WTC11 (cell line): ENCODE measurements around the gene RAD9A. TPM values are rescaled to one million over a fixed set of nuclear protein-coding genes. Genes with fewer than 3 reads are reported as not detected.

Experiments used
- ATAC-seq: fragments of 200-7000 bp; cut with Tn5 transposase; 2 replicates; pipeline ENCODE4 v1.10.0; 2021; ENCODE audit warnings: mild to moderate bottlenecking, moderate library complexity
- CTCF ChIA-PET: fragments of 300-600 bp; sonication (Branson Sonifier 250); formaldehyde crosslinking; loops from one replicate; lab custom pipeline; 2021; ENCODE audit warnings: antibody characterized with exemption; lab: Charles Lee
- POLR2A ChIA-PET: fragments of 350-600 bp; sonication (Branson Sonifier 250); formaldehyde crosslinking; loops from one replicate; lab custom pipeline; 2021; ENCODE audit warnings: antibody characterized with exemption; lab: Charles Lee
- DNase-seq: peaks from one replicate; pipeline ENCODE4 v3.0.0; 2021; ENCODE audit warnings: low spot score
- H3K27ac Mint-ChIP-seq: 2 replicates; pipeline ENCODE4 v1.8.0; 2021; ENCODE audit warnings: mixed read lengths
- H3K27me3 Mint-ChIP-seq: 2 replicates; pipeline ENCODE4 v1.8.0; 2021; ENCODE audit warnings: low read depth, mild to moderate bottlenecking, moderate library complexity, mixed read lengths
- H3K36me3 Mint-ChIP-seq: 2 replicates; pipeline ENCODE4 v1.8.0; 2021; ENCODE audit warnings: mixed read lengths
- H3K4me1 Mint-ChIP-seq: 2 replicates; pipeline ENCODE4 v1.8.0; 2022; ENCODE audit warnings: mixed read lengths
- H3K4me3 Mint-ChIP-seq: 2 replicates; pipeline ENCODE4 v1.8.0; 2021; ENCODE audit warnings: mild to moderate bottlenecking, moderate library complexity, mixed read lengths
- H3K9me3 Mint-ChIP-seq: 2 replicates; pipeline ENCODE4 v1.8.0; 2021; ENCODE audit warnings: mixed read lengths
- ATF1 ChIP-seq: sonication (generic); formaldehyde crosslinking; IDR thresholded peaks from 2 replicates; pipeline ENCODE4 v1.8.1; 2023; ENCODE audit warnings: mild to moderate bottlenecking, moderate library complexity, missing genetic modification reagents
- ATF2 ChIP-seq: sonication (generic); formaldehyde crosslinking; IDR thresholded peaks from 2 replicates; pipeline ENCODE4 v1.8.1; 2022; ENCODE audit warnings: low read depth, missing genetic modification reagents, borderline replicate concordance
- CTCF ChIP-seq: fragments of 200-600 bp; IDR thresholded peaks from 2 replicates; pipeline ENCODE4 v1.8.0; 2022; ENCODE audit warnings: antibody characterized with exemption
- ELF4 ChIP-seq: sonication (generic); formaldehyde crosslinking; IDR thresholded peaks from 2 replicates; pipeline ENCODE4 v1.8.1; 2022; ENCODE audit warnings: low read depth, mild to moderate bottlenecking, moderate library complexity, missing genetic modification reagents
- IRF2 ChIP-seq: sonication (generic); formaldehyde crosslinking; IDR thresholded peaks from 2 replicates; pipeline ENCODE4 v1.8.0; 2022; ENCODE audit warnings: low read depth, missing genetic modification reagents, borderline replicate concordance
- MLX ChIP-seq: sonication (generic); formaldehyde crosslinking; IDR thresholded peaks from 2 replicates; pipeline ENCODE4 v1.8.1; 2023; ENCODE audit warnings: mild to moderate bottlenecking, missing genetic modification reagents, moderate library complexity
- RELA ChIP-seq: sonication (generic); formaldehyde crosslinking; IDR thresholded peaks from 2 replicates; pipeline ENCODE4 v1.8.1; 2022; ENCODE audit warnings: missing genetic modification reagents, mild to moderate bottlenecking, borderline replicate concordance
- RORB ChIP-seq: fragments of 250-450 bp; sonication (Bioruptor Pico); IDR thresholded peaks from 2 replicates; pipeline ENCODE4 v1.9.0; 2021; ENCODE audit warnings: mild to moderate bottlenecking
- TEAD4 ChIP-seq: sonication (generic); formaldehyde crosslinking; IDR thresholded peaks from 2 replicates; pipeline ENCODE4 v1.8.0; 2022; ENCODE audit warnings: mild to moderate bottlenecking, missing genetic modification reagents
- USF1 ChIP-seq: sonication (generic); formaldehyde crosslinking; IDR thresholded peaks from 2 replicates; pipeline ENCODE4 v1.8.0; 2022; ENCODE audit warnings: mild to moderate bottlenecking, missing genetic modification reagents
- USF2 ChIP-seq: sonication (generic); formaldehyde crosslinking; IDR thresholded peaks from 2 replicates; pipeline ENCODE4 v1.8.1; 2023; ENCODE audit warnings: mild to moderate bottlenecking, missing genetic modification reagents, moderate library complexity
- ZBTB43 ChIP-seq: sonication (generic); formaldehyde crosslinking; IDR thresholded peaks from 2 replicates; pipeline ENCODE4 v1.8.1; 2023; ENCODE audit warnings: mild to moderate bottlenecking, missing genetic modification reagents
- ZMAT4 ChIP-seq: fragments of 250-450 bp; sonication (Bioruptor Pico); IDR thresholded peaks from 2 replicates; pipeline ENCODE4 v1.9.0; 2021; ENCODE audit warnings: mild to moderate bottlenecking
- ZNF219 ChIP-seq: sonication (generic); formaldehyde crosslinking; IDR thresholded peaks from 2 replicates; pipeline ENCODE4 v1.8.0; 2023; ENCODE audit warnings: missing genetic modification reagents, mild to moderate bottlenecking, borderline replicate concordance
- ZNF263 ChIP-seq: sonication (generic); formaldehyde crosslinking; IDR thresholded peaks from 2 replicates; pipeline ENCODE4 v1.8.1; 2022; ENCODE audit warnings: low read depth, mild to moderate bottlenecking, moderate library complexity, missing genetic modification reagents
- total RNA-seq: library from RNA; stranded (reverse); gene quantifications from 3 replicates; pipeline ENCODE4 v1.2.3, GENCODE V29; 2021

Gene RAD9A
- total RNA-seq, 1 experiment from 2014 or later, result 45.5 TPM

- ChIA-PET POLR2A (interaction anchor here (0.6 to 1.5 kb wide), 3 partner anchors 33 to 326 kb away, joined by 3 to 5 read pairs (median 3); partner anchors contain the start of gene RPS6KB2), CTCF (interaction anchor here (1.4 to 25.7 kb wide), 7 partner anchors 12 to 126 kb away, joined by 3 to 842 read pairs (median 6); partner anchors contain the start of genes POLD4 and PPP1CA)
- no peak for DNase-seq
- Mint-ChIP-seq H3K9me3 (no peaks in the 10 kb centered on the region), H3K36me3 (no peaks in the 10 kb centered on the region), H3K4me1 (peaks cover 27% of the 10 kb centered on the region), H3K27ac (no peak overlapping the region), H3K4me3 (no peak overlapping the region)
- no peak for ATAC-seq
- TF ChIP-seq ZNF263, result no peak
- no peak for TF ChIP-seq ATF1 (CRISPR knock-in tag)
- no peak for TF ChIP-seq ELF4
- no peak for TF ChIP-seq USF1 (CRISPR knock-in tag)
- TF ChIP-seq IRF2 (CRISPR knock-in tag), result no peak
- TF ChIP-seq TEAD4 (CRISPR knock-in tag), result no peak
- no peak for TF ChIP-seq MLX
- no peak for TF ChIP-seq RORB (CRISPR knock-in tag)
- no peak for TF ChIP-seq ZBTB43 (CRISPR knock-in tag)
- TF ChIP-seq, all 79 proteins: peak for 0
- H3K27me3 Mint-ChIP-seq, result peaks cover 26% of the 10 kb centered on the region
Measured at GRCh38 chr11:67387518-67387917, 4.3 kb upstream of the RAD9A start.

GRCh38 chr11:67389477-67389876, 2.3 kb upstream of the RAD9A start:
- TF ChIP-seq CTCF (peak; percentile 60), ZMAT4 (CRISPR knock-in tag) (no peak)
- ATAC-seq (peak; percentile 78), DNase-seq (peak; percentile 82)
- peaks cover 29% of the 10 kb centered on the region for H3K4me1 Mint-ChIP-seq
- peak overlapping the region; percentile 75 for H3K27ac Mint-ChIP-seq
- CTCF ChIA-PET, result interaction anchor here (0.5 to 7.3 kb wide), 31 partner anchors 8 to 156 kb away, joined by 3 to 112 read pairs (median 4); partner anchors contain the start of genes CARNS1, POLD4, PPP1CA and PTPRCAP
- no peaks in the 10 kb centered on the region for H3K9me3 Mint-ChIP-seq
- H3K4me3 Mint-ChIP-seq, result peak overlapping the region; percentile 61
- peaks cover 11% of the 10 kb centered on the region for H3K36me3 Mint-ChIP-seq
- POLR2A ChIA-PET, result interaction anchor here (0.9 kb wide), 1 partner anchor 12 kb away, joined by 4 read pairs; the partner anchor contains the start of gene PPP1CA
- H3K27me3 Mint-ChIP-seq, result peaks cover 15% of the 10 kb centered on the region

- H3K27me3 Mint-ChIP-seq, result peaks cover under 1% of the 10 kb centered on the region; the same call in 1 of the 2 replicates
- ATAC-seq (no peak), DNase-seq (no peak)
- peaks cover 11% of the 10 kb centered on the region for H3K36me3 Mint-ChIP-seq
- CTCF ChIA-PET, result interaction anchor here (0.6 to 7.3 kb wide), 8 partner anchors 9 to 92 kb away, joined by 3 to 112 read pairs (median 6); partner anchors contain the start of genes AIP, POLD4 and PPP1CA
- H3K27ac Mint-ChIP-seq, result peak overlapping the region; percentile 85
- POLR2A ChIA-PET, result interaction anchor here (1.7 kb wide), 1 partner anchor 11 kb away, joined by 21 read pairs; the partner anchor contains the start of gene PPP1CA
- no peak for TF ChIP-seq USF2 (CRISPR knock-in tag)
- no peak for TF ChIP-seq ZNF219 (CRISPR knock-in tag)
- TF ChIP-seq ATF2 (CRISPR knock-in tag), result no peak
- no peak for TF ChIP-seq RELA (CRISPR knock-in tag)
- H3K9me3 Mint-ChIP-seq, result no peaks in the 10 kb centered on the region
- peaks cover 30% of the 10 kb centered on the region for H3K4me1 Mint-ChIP-seq
- H3K4me3 Mint-ChIP-seq, result peak overlapping the region; percentile 75
Measured at GRCh38 chr11:67390947-67391303, 861 bp upstream of the RAD9A start.
